22Rv1 (cell line): ENCODE measurements around the gene CLIP4.

ENCODE experiments used
- ZFX ChIP-seq: fragments of 450-650 bp; IDR thresholded peaks from 2 replicates; pipeline ENCODE4 v1.6.1; 2017; ENCODE audit warnings: antibody characterized with exemption, borderline replicate concordance
- TF ChIP-seq, protein P1 (sequence below): fragments of 450-650 bp; IDR thresholded peaks from 2 replicates; pipeline ENCODE4 v1.5.1; 2017; ENCODE audit warnings: mild to moderate bottlenecking

GRCh38 chr2:29192526-29192925, 77.3 kb downstream of the CLIP4 start:
- no peak for TF ChIP-seq ZFX
- TF ChIP-seq, protein P1, sequence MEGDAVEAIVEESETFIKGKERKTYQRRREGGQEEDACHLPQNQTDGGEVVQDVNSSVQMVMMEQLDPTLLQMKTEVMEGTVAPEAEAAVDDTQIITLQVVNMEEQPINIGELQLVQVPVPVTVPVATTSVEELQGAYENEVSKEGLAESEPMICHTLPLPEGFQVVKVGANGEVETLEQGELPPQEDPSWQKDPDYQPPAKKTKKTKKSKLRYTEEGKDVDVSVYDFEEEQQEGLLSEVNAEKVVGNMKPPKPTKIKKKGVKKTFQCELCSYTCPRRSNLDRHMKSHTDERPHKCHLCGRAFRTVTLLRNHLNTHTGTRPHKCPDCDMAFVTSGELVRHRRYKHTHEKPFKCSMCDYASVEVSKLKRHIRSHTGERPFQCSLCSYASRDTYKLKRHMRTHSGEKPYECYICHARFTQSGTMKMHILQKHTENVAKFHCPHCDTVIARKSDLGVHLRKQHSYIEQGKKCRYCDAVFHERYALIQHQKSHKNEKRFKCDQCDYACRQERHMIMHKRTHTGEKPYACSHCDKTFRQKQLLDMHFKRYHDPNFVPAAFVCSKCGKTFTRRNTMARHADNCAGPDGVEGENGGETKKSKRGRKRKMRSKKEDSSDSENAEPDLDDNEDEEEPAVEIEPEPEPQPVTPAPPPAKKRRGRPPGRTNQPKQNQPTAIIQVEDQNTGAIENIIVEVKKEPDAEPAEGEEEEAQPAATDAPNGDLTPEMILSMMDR, result no peak
